Measurements from ENCODE around the gene LUC7L3.
A peak's percentile ranks its signal among the peaks of the same experiment; 100 is the strongest.

LUC7L3 gene

GRCh38 chr17:50685334-50685665 lies 34.1 kb upstream of the LUC7L3 start:
- no peak overlapping the region for H3K27ac ChIP-seq (ENCODE audit: extremely low read depth, low read depth, low read length)
- H3K4me3 ChIP-seq (ENCODE audit: low read depth, low read length) = no peak overlapping the region
- H3K36me3 ChIP-seq (ENCODE audit: control insufficient read depth in 2 of 2, insufficient read depth in 1 of 2, low read length in 2 of 2) = no peaks in the 10 kb centered on the region
- POLR2A ChIA-PET = interaction anchor here (1.2 kb wide), 1 partner anchor 143 kb away, joined by 3 read pairs; no protein-coding TSS in a partner anchor
- H3K4me1 ChIP-seq (ENCODE audit: control insufficient read depth, insufficient read depth, low read length) = peaks cover 6% of the 10 kb centered on the region; the same call in 1 of the 2 replicates
- CTCF ChIA-PET = interaction anchor here (0.6 to 5.0 kb wide), 12 partner anchors 9 to 206 kb away, joined by 3 to 32 read pairs (median 4); partner anchors contain the start of gene SPATA20
- TF ChIP-seq SP7 (tag by site-specific recombination; IDR thresholded peaks at IDR 0.05) (no peak), ZNF639 (tag by site-specific recombination; IDR thresholded peaks at IDR 0.05) (no peak), ZNF514 (tag by site-specific recombination; IDR thresholded peaks at IDR 0.05) (no peak), KLF16 (tag by site-specific recombination; IDR thresholded peaks at IDR 0.05) (no peak), CTCF (tag by site-specific recombination; IDR thresholded peaks at IDR 0.05) (no peak), GFI1B (tag by site-specific recombination; IDR thresholded peaks at IDR 0.05) (no peak), SP2 (tag by site-specific recombination; IDR thresholded peaks at IDR 0.05) (no peak), ZNF221 (tag by site-specific recombination; IDR thresholded peaks at IDR 0.05; ENCODE audit: borderline replicate concordance) (no peak), ZNF391 (tag by site-specific recombination; IDR thresholded peaks at IDR 0.05; ENCODE audit: borderline replicate concordance, low read depth) (no peak), ZNF692 (tag by site-specific recombination; IDR thresholded peaks at IDR 0.05) (no peak)
- TF ChIP-seq, protein P1, sequence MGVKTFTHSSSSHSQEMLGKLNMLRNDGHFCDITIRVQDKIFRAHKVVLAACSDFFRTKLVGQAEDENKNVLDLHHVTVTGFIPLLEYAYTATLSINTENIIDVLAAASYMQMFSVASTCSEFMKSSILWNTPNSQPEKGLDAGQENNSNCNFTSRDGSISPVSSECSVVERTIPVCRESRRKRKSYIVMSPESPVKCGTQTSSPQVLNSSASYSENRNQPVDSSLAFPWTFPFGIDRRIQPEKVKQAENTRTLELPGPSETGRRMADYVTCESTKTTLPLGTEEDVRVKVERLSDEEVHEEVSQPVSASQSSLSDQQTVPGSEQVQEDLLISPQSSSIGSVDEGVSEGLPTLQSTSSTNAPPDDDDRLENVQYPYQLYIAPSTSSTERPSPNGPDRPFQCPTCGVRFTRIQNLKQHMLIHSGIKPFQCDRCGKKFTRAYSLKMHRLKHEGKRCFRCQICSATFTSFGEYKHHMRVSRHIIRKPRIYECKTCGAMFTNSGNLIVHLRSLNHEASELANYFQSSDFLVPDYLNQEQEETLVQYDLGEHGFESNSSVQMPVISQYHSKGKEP (tag by site-specific recombination; IDR thresholded peaks at IDR 0.05) = no peak
- no peaks in the 10 kb centered on the region for H3K9me3 ChIP-seq (ENCODE audit: control insufficient read depth, insufficient read depth, low read depth, low read length)

DNA sequence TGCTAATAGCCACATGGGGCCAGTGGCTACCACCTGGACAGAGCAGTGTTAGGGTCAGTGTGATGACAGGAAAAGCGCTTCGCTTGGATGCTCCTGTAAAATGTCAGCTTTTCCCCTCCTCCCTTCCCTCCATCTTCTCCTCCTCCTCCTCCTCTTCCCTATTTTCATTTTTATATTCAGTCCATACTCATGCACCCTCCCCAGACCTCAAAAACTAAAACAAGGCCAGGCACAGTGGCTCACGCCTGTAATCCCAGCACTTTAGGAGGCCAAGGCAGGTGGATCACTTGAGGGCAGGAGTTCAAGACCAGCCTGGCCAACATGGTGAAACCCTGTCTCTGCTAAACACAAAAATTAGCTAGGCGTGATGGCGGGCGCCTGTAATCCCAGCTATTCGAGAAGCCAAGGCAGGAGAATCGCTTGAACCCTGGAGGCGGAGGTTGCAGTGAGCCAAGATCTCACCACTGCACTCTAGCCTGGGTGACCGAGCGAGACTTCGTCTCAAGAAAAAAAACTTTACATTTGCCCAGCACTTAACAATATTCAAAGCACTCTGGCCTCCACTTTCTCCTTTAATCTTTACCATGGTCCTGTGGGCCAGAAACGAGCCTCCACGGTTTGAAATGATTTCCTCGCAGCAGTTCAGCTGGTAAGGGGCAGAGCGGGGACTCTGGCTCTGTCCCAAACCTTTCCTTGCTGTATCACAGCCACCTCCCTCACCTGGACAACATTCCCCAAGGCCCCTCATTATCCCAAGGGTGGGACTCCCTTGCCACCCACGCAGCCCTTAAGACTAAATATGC lies 33.5 kb upstream of the LUC7L3 start:
- ChIA-PET CTCF (interaction anchor here (0.6 to 5.0 kb wide), 14 partner anchors 9 to 207 kb away, joined by 3 to 32 read pairs (median 4); partner anchors contain the start of gene SPATA20), POLR2A (interaction anchor here (1.1 to 1.3 kb wide), 3 partner anchors 19 to 144 kb away, joined by 3 read pairs; partner anchors contain the start of gene LUC7L3)
- Histone ChIP-seq H3K36me3 (ENCODE audit: control insufficient read depth in 2 of 2, insufficient read depth in 1 of 2, low read length in 2 of 2) (no peaks in the 10 kb centered on the region), H3K9me3 (ENCODE audit: control insufficient read depth, insufficient read depth, low read depth, low read length) (no peaks in the 10 kb centered on the region), H3K4me1 (ENCODE audit: control insufficient read depth, insufficient read depth, low read length) (peaks cover 6% of the 10 kb centered on the region; the same call in 1 of the 2 replicates), H3K27ac (ENCODE audit: extremely low read depth, low read depth, low read length) (no peak overlapping the region), H3K4me3 (ENCODE audit: low read depth, low read length) (no peak overlapping the region)
- TF ChIP-seq ZNF366 (tag by site-specific recombination; conservative IDR thresholded peaks at IDR 0.05) (peak; percentile 66), ZNF692 (tag by site-specific recombination; IDR thresholded peaks at IDR 0.05) (no peak), ZFHX2 (tag by site-specific recombination; conservative IDR thresholded peaks at IDR 0.05) (peak; percentile 64; the same call in 1 of the 2 replicates), EGR2 (tag by site-specific recombination; IDR thresholded peaks at IDR 0.05; ENCODE audit: low read depth) (0 out of 2 replicates have a peak, but pooled peaks have one; percentile 35)
